GM18907 (cell line): ENCODE results near the gene GABRA4.

Source experiments
- ATAC-seq: cut with Tn5 transposase; IDR thresholded peaks from one replicate; pipeline ENCODE4 v1.9.1; 2021; ENCODE audit warnings: mild to moderate bottlenecking, moderate library complexity; ENCODE audit not compliant: unreplicated experiment

The GABRA4 gene

DNA sequence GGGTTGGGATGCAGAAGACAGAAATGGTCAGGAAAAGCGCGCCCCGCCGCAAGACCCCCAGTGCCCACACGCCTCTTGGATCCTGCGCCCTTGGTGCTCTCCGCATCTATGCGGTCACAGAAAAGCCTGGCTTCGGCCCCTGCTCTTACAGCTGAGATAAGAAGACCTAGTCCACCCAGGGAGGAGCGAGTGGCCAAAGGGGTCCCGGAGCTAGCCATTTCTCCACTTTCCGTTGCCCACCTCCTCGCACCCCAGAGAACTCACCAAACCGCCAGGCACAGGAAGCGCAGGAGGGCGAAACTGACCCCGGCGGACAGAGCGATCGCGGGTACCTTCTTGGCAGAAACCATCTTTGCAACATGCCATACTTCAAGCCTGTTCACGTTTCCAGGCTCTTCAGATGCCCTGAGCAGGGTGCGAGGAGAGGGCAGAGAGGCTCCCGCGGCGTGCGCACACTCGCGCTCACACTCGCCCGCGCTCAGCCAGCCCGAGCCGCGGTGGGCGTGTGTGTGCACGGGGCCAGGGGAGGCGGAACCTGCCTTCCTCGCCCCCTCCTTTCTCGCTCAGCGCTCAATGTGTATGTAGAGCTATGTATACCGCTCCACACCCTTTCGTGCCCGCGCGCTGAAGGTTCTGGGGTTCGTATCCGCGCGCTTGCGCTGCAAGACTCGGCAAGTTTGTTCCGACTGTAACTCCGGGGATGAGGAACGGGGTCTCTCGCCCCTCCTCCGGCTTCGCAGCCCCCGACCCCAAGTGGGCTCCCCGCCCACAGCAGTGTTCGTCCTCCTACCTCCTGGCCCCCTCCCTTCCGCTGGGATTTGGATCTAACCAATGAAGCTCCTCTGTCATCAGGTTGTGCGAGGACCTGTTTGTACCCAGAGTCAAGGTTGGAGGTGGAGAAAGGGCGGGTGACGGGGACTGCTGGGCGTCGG lies at the start of gene GABRA4:
GABRA4 (minus strand) TSS at position 507 of the 932 bp plus-strand sequence; CDS start at position 350, 157 bp downstream.
- no peak for ATAC-seq

DNA sequence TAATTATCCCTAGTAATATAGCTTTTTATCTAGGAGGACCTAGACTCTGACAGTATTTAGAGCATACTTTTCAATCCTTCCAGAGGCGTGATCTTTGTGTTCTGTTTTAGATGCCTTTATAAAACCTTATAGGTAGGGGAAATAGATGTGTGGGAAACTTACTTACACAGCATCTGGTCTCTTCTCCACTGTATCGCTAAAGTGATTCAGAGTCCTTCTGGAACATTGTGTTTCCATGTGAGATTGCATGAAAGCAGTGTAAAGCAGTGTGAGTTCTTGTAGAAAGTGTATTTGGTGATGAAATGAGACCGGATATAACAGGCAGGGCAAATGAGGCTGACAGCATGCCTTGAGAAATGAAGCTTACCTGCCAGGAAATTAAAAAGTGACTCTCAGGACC lies 47.4 kb upstream of the GABRA4 start:
- no peak for ATAC-seq

- no peak for ATAC-seq
Observed at GRCh38 chr4:47038263-47038662, 44.9 kb upstream of the GABRA4 start.

DNA sequence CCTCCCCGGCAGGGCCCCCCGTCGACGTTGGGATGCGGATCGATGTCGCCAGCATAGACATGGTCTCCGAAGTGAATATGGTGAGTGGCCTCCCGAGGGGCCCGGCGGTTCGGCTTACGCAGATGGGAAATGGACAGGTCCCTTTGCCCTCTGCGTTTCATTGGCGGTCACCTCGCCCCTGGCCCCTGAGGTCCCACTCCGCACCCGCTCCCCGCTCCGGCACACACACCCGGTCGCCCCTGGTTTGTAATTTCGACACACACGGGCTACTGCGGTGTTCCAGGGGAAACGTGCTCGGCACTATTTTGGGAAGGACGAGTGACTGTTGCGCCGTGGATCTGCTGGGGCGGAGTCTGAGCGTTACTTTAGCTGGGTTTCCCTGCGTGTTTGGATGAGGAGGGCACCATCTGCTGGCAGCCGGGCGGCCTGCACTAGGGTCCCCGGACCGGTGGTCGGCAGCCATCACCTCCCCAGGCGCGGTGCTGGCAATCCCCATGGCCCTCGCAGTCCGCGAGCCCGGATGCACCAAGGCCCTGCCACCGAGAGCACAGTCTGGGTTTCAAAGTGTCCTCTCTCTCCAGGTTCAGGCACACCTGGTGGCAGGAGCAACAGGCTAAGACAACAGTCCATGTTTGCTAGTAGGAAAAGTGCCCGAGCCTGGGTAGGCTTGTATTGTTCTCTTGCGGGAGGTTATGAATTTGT lies 39.2 kb upstream of the GABRA4 start:
- peak; percentile 97 for ATAC-seq

- ATAC-seq: no peak
Observed at GRCh38 chr4:47031751-47032404, 38.5 kb upstream of the GABRA4 start.

- no peak for ATAC-seq
Observed at GRCh38 chr4:47031011-47031678, 37.8 kb upstream of the GABRA4 start, which contains the start of gene GABRB1. Gene GABRB1, plus strand, starts transcription at chr4:47031567.

DNA sequence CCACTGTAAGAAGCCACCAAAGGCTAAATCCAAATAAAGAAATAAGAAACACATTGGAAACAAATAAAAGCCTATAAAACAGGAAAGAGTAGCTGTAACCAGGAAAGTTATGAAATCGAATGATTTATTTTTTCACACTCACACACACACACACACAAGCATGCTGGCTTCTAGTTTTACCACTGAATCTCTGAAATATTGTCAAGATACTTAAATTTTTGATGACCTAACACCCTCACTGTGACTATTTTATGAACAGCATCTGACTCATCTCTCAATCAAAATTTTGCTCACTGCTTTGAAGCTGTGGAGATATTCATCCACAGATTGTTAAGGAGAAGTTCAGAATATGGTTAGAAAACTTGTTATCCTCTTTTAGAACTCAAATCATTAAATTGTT lies 24.1 kb upstream of the GABRA4 start:
- ATAC-seq: no peak

GRCh38 chr4:47017081-47017480 lies 23.7 kb upstream of the GABRA4 start:
- no peak for ATAC-seq

DNA sequence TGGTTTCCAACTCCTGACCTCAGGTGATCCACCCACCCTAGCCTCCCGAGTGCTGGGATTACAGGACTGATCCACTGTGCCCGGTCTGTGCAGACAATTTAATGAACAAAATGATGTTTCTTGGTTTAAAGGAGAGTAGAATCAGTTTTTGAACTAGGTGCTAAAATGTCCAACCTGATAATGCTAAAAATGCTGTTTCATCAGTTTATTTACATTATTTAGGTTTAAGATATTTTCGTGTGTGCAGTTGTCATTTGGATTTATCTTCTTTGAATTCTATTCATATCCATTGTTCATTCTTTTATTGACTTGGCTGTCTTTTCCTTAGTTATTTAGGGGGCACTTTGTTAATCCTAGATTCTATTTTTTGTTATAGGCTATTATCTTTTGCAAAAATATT lies 20.0 kb upstream of the GABRA4 start:
- no peak for ATAC-seq

DNA sequence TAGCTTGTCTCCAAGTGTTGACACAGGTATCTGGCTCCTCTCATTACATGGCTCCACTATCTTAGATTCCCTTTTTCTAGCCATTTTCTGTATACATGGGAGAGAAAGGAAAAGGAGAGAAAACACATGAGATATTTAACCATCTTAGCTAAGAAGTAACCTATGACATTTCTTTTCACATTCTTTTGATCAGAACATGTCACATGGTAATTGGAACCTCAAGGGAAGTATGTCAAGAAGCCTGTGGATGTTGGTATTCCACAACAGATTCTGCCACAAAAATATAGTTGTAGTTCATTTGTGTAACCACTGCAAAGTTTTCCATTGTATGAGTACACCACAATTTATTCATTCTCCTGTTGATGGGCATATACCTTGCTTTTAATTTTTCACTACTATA lies 19.3 kb upstream of the GABRA4 start:
- ATAC-seq: no peak

- peak; percentile 91 for ATAC-seq
Observed at GRCh38 chr4:47010912-47011446, 17.6 kb upstream of the GABRA4 start.

DNA sequence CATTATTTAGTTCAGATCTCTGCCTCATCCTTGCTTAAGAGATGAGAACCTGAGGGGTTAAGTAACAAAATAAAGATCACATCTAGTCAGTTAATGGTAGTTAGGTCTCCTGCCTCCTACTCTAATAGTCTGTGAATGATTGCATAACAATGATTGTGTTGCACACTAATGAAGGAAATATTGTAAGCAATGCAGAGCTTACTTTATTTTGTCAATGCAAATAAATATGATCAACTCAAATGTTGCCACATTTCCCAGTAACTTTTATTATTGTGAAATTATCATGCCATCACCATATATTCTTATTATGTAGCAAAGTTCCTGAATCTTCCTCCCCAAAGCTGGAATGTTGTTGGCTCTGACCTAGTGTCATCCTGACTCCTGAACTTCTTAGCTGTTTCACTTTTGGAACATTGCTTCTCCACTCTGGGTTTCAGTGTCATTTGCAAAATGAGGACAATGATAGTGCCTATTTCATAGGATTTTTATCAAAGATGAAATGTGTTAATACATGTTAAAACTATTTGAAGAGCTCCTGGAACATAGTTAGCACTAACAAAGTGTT lies 17.0 kb upstream of the GABRA4 start:
- ATAC-seq: no peak

GRCh38 chr4:47002580-47002979 lies 9.2 kb upstream of the GABRA4 start:
- no peak for ATAC-seq

- ATAC-seq: no peak
Observed at GRCh38 chr4:47000406-47000805, 7.0 kb upstream of the GABRA4 start.

- no peak for ATAC-seq
Observed at GRCh38 chr4:46999566-46999965, 6.2 kb upstream of the GABRA4 start.

GRCh38 chr4:46994007-46994405 lies 625 bp upstream of the GABRA4 start:
- no peak for ATAC-seq

GRCh38 chr4:46992338-46992737 lies 1.0 kb downstream of the GABRA4 start:
- ATAC-seq: no peak

DNA sequence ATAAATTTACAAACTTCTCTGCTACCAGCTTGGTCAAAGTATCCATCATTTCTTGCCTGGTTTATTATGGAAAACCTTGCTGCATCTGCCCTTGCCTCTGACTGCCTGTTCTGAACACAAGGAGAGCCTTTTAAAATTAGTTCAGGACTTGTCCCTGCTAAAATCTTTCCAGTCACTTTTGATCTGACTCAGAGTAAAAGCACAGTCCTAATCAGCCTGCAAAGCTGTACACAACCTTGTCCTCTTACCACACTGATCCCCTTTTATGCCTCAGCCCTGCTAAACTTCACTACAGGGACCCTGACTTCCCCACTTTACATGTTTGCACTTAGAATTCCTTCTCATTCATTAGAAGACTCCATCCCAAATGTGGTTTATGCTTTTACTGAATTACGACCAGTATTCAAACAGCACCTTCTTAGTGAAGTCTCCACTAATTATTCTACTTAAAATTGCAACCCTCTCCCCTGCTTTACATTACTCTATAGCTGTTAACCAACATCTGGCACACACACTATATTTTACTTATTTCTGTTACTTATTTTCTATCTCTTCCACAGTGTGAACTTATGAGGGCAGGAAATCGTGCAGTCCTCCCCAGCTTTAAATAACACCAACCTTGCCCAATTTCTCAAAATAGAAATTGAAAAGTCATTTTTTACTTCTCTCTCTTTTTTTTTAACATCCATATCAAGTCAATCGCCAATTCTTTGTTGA lies 6.3 kb downstream of the GABRA4 start:
- ATAC-seq: no peak

GRCh38 chr4:46984781-46985180 lies 8.6 kb downstream of the GABRA4 start:
- no peak for ATAC-seq

GRCh38 chr4:46980851-46981250 lies 12.5 kb downstream of the GABRA4 start:
- no peak for ATAC-seq
